OCI-LY7 (cell line): Measurements from ENCODE around the gene CRYBG1. TPM values are rescaled to one million over a fixed set of nuclear protein-coding genes. Genes with fewer than 3 reads are reported as not detected.
A peak's percentile ranks its signal among the peaks of the same experiment; 100 is the strongest.
"Not testable (repeated sequence)": the region's sequence is repeated elsewhere in the genome, so short reads cannot be mapped to it uniquely, and the experiment has no call there.

Source experiments
- BruUV-seq: library from RNA; stranded (reverse); fragments of 400-500 nt; replicated peaks from 2 replicates; lab custom pipeline; 2021; lab: Mats Ljungman, UMichigan
- CTCF ChIA-PET: fragments of 300-600 bp; sonication (Branson Sonifier 250); formaldehyde crosslinking; loops from one replicate; lab custom pipeline; 2022; ENCODE audit warnings: antibody characterized with exemption; ENCODE audit not compliant: unreplicated experiment; lab: Charles Lee
- POLR2A ChIA-PET: fragments of 300-600 bp; sonication (Branson Sonifier 250); formaldehyde crosslinking; loops from one replicate; lab custom pipeline; 2022; ENCODE audit warnings: antibody characterized with exemption; lab: Charles Lee
- DNase-seq: peaks from one replicate; pipeline ENCODE4 v3.0.0-alpha.2; 2015; ENCODE audit warnings: low spot score
- H2AFZ ChIP-seq: fragments of 200-600 bp; sonication (generic), shearing (Covaris generic); 2 replicates; pipeline ENCODE4 v1.6.1; 2014; ENCODE audit warnings: mild to moderate bottlenecking, antibody characterized with exemption, low read length, moderate library complexity
- H3K27ac ChIP-seq: fragments of 200-600 bp; sonication (generic); 2 replicates; pipeline ENCODE4 v1.5.1; 2014; ENCODE audit warnings: mixed run types, low read depth, mild to moderate bottlenecking, moderate library complexity, low read length, inconsistent platforms; ENCODE audit not compliant: poor library complexity, severe bottlenecking
- H3K36me3 ChIP-seq: fragments of 200-600 bp; sonication (generic); 2 replicates; pipeline ENCODE4 v1.6.1; 2014; ENCODE audit warnings: mild to moderate bottlenecking, antibody characterized with exemption, low read length, moderate library complexity, mixed read lengths; ENCODE audit not compliant: insufficient read depth
- H3K4me1 ChIP-seq: fragments of 200-600 bp; sonication (generic); 2 replicates; pipeline ENCODE4 v1.5.1; 2014; ENCODE audit warnings: mild to moderate bottlenecking, low read length; ENCODE audit not compliant: insufficient read depth, poor library complexity, severe bottlenecking
- H3K4me2 ChIP-seq: fragments of 200-600 bp; sonication (generic); 2 replicates; pipeline ENCODE4 v1.6.1; 2014; ENCODE audit warnings: mild to moderate bottlenecking, low read length
- H3K4me3 ChIP-seq: fragments of 200-600 bp; sonication (generic); 2 replicates; pipeline ENCODE4 v1.5.1; 2014; ENCODE audit warnings: mild to moderate bottlenecking, low read depth, low read length; ENCODE audit not compliant: poor library complexity, severe bottlenecking
- H3K79me2 ChIP-seq: fragments of 200-600 bp; sonication (generic); 2 replicates; pipeline ENCODE4 v1.6.1; 2016; ENCODE audit warnings: low read depth, mild to moderate bottlenecking, low read length, moderate library complexity, mixed read lengths; ENCODE audit not compliant: insufficient read depth
- H3K9me2 ChIP-seq: fragments of 200-600 bp; sonication (generic); 2 replicates; pipeline ENCODE4 v1.6.1; 2016; ENCODE audit warnings: mild to moderate bottlenecking, low read length, mixed read lengths; ENCODE audit not compliant: insufficient read depth
- H3K9me3 ChIP-seq: fragments of 200-600 bp; sonication (generic); 2 replicates; pipeline ENCODE4 v1.6.1; 2014; ENCODE audit warnings: mild to moderate bottlenecking, mixed run types, low read length, mixed read lengths
- H4K20me1 ChIP-seq: fragments of 200-600 bp; sonication (generic); 2 replicates; pipeline ENCODE4 v1.6.1; 2014; ENCODE audit warnings: mild to moderate bottlenecking, antibody characterized with exemption, low read length, moderate library complexity, mixed read lengths; ENCODE audit not compliant: insufficient read depth
- CTCF ChIP-seq: fragments of 200-600 bp; sonication (generic); conservative IDR thresholded peaks from 2 replicates; pipeline ENCODE4 v1.5.1; 2014; ENCODE audit warnings: mild to moderate bottlenecking, antibody characterized with exemption, low read length, moderate library complexity, mixed read lengths
- EZH2phosphoT487 ChIP-seq: fragments of 200-600 bp; sonication (generic); IDR thresholded peaks from 2 replicates; pipeline ENCODE4 v1.6.1; 2018; ENCODE audit warnings: low read depth, borderline replicate concordance, mild to moderate bottlenecking, mixed run types, antibody characterized with exemption, low read length, moderate library complexity, mixed read lengths
- intact Hi-C: fragments of 100-400 bp; cut with micrococcal nuclease; formaldehyde crosslinking; loops from one replicate; pipeline ENCODE4 v1.10.0; 2022; ENCODE audit not compliant: unreplicated experiment
- total RNA-seq, 2 experiments: library from RNA; depleted of rRNA in 1 of 2; stranded (reverse); fragments of >200 nt in 1 of 2; shearing (Covaris generic) in 1 of 2; gene quantifications; 2 replicates each; pipeline ENCODE4 v1.2.3, GENCODE V29; 2014 to 2022

Gene CRYBG1
- total RNA-seq, 2 experiments from 2014 or later = 41.7 to 66.2 TPM

GRCh38 chr6:106556368-106556960 is 195.9 kb downstream of the CRYBG1 start:
- H3K79me2 ChIP-seq = no peaks in the 10 kb centered on the region
- DNase-seq = peak; percentile 56
- TF ChIP-seq EZH2phosphoT487 = no peak
- TF ChIP-seq CTCF = peak; percentile 91
- no peak overlapping the region for H3K27ac ChIP-seq
- no peak overlapping the region for H3K4me2 ChIP-seq
- no peak overlapping the region for H2AFZ ChIP-seq
- H3K4me1 ChIP-seq = no peaks in the 10 kb centered on the region
- peaks cover 98% of the 10 kb centered on the region for H3K36me3 ChIP-seq
- H3K9me2 ChIP-seq = no peaks in the 10 kb centered on the region
- CTCF ChIA-PET = interaction anchor here (1.2 kb wide), 1 partner anchor 44 kb away, joined by 4 read pairs; no protein-coding TSS in a partner anchor
- POLR2A ChIA-PET = interaction anchor here (0.7 to 1.5 kb wide), 5 partner anchors 15 to 195 kb away, joined by 3 to 5 read pairs (median 3); no protein-coding TSS in a partner anchor
- no peak overlapping the region for H3K4me3 ChIP-seq
- intact Hi-C loops = loop anchor here (1.0 kb wide), 2 partner anchors 44 to 111 kb away; no protein-coding TSS in a partner anchor
- H3K9me3 ChIP-seq = no peaks in the 10 kb centered on the region
- H4K20me1 ChIP-seq = no peaks in the 10 kb centered on the region
- no TSS peak for BruUV-seq

GRCh38 chr6:106557837-106558236 is 197.3 kb downstream of the CRYBG1 start:
- Histone ChIP-seq H3K9me3 (no peaks in the 10 kb centered on the region), H2AFZ (no peak overlapping the region), H3K4me3 (no peak overlapping the region), H3K4me1 (no peaks in the 10 kb centered on the region), H3K9me2 (no peaks in the 10 kb centered on the region), H3K36me3 (peaks cover 94% of the 10 kb centered on the region), H3K4me2 (no peak overlapping the region), H3K79me2 (no peaks in the 10 kb centered on the region), H3K27ac (no peak overlapping the region), H4K20me1 (no peaks in the 10 kb centered on the region)
- no TSS peak for BruUV-seq
- TF ChIP-seq CTCF (no peak), EZH2phosphoT487 (no peak)
- ChIA-PET POLR2A (no interaction called here), CTCF (interaction anchor here (1.2 kb wide), 1 partner anchor 46 kb away, joined by 4 read pairs; no protein-coding TSS in a partner anchor)
- intact Hi-C loops = no loop called here
- DNase-seq = no peak

DNA sequence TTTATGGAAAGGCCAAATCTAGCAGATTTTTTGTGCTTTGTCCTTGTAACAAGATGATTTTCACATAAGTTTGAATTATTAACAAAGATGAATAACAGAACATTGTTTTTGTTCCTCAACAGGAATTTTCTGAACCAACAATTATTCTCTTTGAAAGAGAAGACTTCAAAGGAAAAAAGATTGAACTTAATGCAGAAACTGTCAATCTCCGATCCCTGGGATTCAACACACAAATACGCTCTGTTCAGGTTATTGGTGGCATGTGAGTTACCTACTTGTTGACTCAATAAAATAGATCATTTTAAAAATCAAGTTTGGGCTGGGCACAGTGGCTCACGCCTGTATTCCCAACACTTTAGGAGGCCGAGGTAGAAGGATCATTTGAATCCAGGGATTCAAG is 197.8 kb downstream of the CRYBG1 start:
- no peak overlapping the region for H3K27ac ChIP-seq
- H3K9me3 ChIP-seq = no peaks in the 10 kb centered on the region
- POLR2A ChIA-PET = no interaction called here
- TF ChIP-seq CTCF = no peak
- no peak for TF ChIP-seq EZH2phosphoT487
- no peak overlapping the region for H2AFZ ChIP-seq
- no peaks in the 10 kb centered on the region for H3K4me1 ChIP-seq
- H3K9me2 ChIP-seq = no peaks in the 10 kb centered on the region
- CTCF ChIA-PET = no interaction called here
- H4K20me1 ChIP-seq = no peaks in the 10 kb centered on the region
- intact Hi-C loops = no loop called here
- no peak for DNase-seq
- no peak overlapping the region for H3K4me3 ChIP-seq
- no peak overlapping the region for H3K4me2 ChIP-seq
- H3K36me3 ChIP-seq = peaks cover 94% of the 10 kb centered on the region
- BruUV-seq = no TSS peak
- H3K79me2 ChIP-seq = no peaks in the 10 kb centered on the region

GRCh38 chr6:106559659-106560058 is 199.1 kb downstream of the CRYBG1 start:
- BruUV-seq, DNase-seq, H3K27ac ChIP-seq, POLR2A ChIA-PET, H3K4me3 ChIP-seq, H3K9me2 ChIP-seq, intact Hi-C loops, H3K4me2 ChIP-seq, CTCF ChIA-PET, H3K79me2 ChIP-seq, H3K4me1 ChIP-seq, H3K9me3 ChIP-seq, H2AFZ ChIP-seq, H4K20me1 ChIP-seq: not testable (repeated sequence)
- peaks cover 94% of the 10 kb centered on the region for H3K36me3 ChIP-seq
